ENCODE results near the gene MAPRE2.

GRCh38 chr18:35005963-35006577, 35.1 kb upstream of the MAPRE2 start:
- TF ChIP-seq CTCF (conservative IDR thresholded peaks at IDR 0.05; ENCODE audit: low read depth, low read length) (peak; percentile 53), EZH2 (IDR thresholded peaks at IDR 0.05; ENCODE audit: low read length, unreplicated experiment) (no peak), EZH2phosphoT487 (IDR thresholded peaks at IDR 0.05; ENCODE audit: borderline replicate concordance, low read length) (no peak)
